ENCODE data around the gene NRF1. TPM values are rescaled to one million over a fixed set of nuclear protein-coding genes. Genes with fewer than 3 reads are reported as not detected.

Gene NRF1
- total RNA-seq, 1 experiment from 2014 or later = 13.6 TPM

GRCh38 chr7:129748356-129749109, 137.0 kb downstream of the NRF1 start:
- intact Hi-C loops (cut with micrococcal nuclease) = loop anchor here (10.0 kb wide), 1 partner anchor 76 kb away; no protein-coding TSS in a partner anchor
- Histone ChIP-seq H3K79me2 (ENCODE audit: low read length) (no peaks in the 10 kb centered on the region), H3K4me1 (ENCODE audit: insufficient read depth, low read length) (no peaks in the 10 kb centered on the region), H3F3A (ENCODE audit: low read length, unreplicated experiment) (no peaks in the 10 kb centered on the region), H3K9ac (ENCODE audit: low read length) (no peak overlapping the region), H4K20me1 (ENCODE audit: low read length) (no peaks in the 10 kb centered on the region), H3K9me3 (ENCODE audit: low read length) (no peaks in the 10 kb centered on the region), H3K4me3 (ENCODE audit: low read length) (no peak overlapping the region), H3K4me2 (ENCODE audit: low read length) (no peak overlapping the region), H2AFZ (ENCODE audit: low read length) (no peak overlapping the region), H3K27me3 (ENCODE audit: low read length) (no peaks in the 10 kb centered on the region), H3K27ac (ENCODE audit: low read length) (no peak overlapping the region), H3K36me3 (ENCODE audit: low read depth, low read length) (no peaks in the 10 kb centered on the region; the same call in 1 of the 2 replicates), H3K9me2 (replicated peaks; ENCODE audit: low read length) (no peaks in the 10 kb centered on the region)
- DNase-seq (no peak), ATAC-seq (no peak)
- CTCF ChIA-PET = no interaction called here
- BruUV-seq (replicated peaks) = no TSS peak
- POLR2A ChIA-PET (ENCODE audit: unreplicated experiment) = no interaction called here
- no peak for TF ChIP-seq EZH2phosphoT487 (IDR thresholded peaks at IDR 0.05; ENCODE audit: borderline replicate concordance, low read length)
- no peak for TF ChIP-seq CTCF (conservative IDR thresholded peaks at IDR 0.05; ENCODE audit: low read depth, low read length)
- TF ChIP-seq EZH2 (IDR thresholded peaks at IDR 0.05; ENCODE audit: low read length, unreplicated experiment) = no peak

- H3K4me3 ChIP-seq (ENCODE audit: low read length) = no peak overlapping the region
- BruUV-seq (replicated peaks) = no TSS peak
- no peaks in the 10 kb centered on the region for H3K4me1 ChIP-seq (ENCODE audit: insufficient read depth, low read length)
- H3K27ac ChIP-seq (ENCODE audit: low read length) = no peak overlapping the region
- H4K20me1 ChIP-seq (ENCODE audit: low read length) = no peaks in the 10 kb centered on the region
- intact Hi-C loops (cut with micrococcal nuclease) = no loop called here
- H3K27me3 ChIP-seq (ENCODE audit: low read length) = no peaks in the 10 kb centered on the region
- ATAC-seq = no peak
- no peak overlapping the region for H3K9ac ChIP-seq (ENCODE audit: low read length)
- no peaks in the 10 kb centered on the region for H3F3A ChIP-seq (ENCODE audit: low read length, unreplicated experiment)
- H3K79me2 ChIP-seq (ENCODE audit: low read length) = no peaks in the 10 kb centered on the region
- TF ChIP-seq EZH2 (IDR thresholded peaks at IDR 0.05; ENCODE audit: low read length, unreplicated experiment) (no peak), EZH2phosphoT487 (IDR thresholded peaks at IDR 0.05; ENCODE audit: borderline replicate concordance, low read length) (no peak), CTCF (conservative IDR thresholded peaks at IDR 0.05; ENCODE audit: low read depth, low read length) (no peak)
- H3K36me3 ChIP-seq (ENCODE audit: low read depth, low read length) = no peaks in the 10 kb centered on the region; the same call in 1 of the 2 replicates
- ChIA-PET CTCF (no interaction called here), POLR2A (ENCODE audit: unreplicated experiment) (interaction anchor here (0.5 kb wide), 1 partner anchor 670 kb away, joined by 5 read pairs; no protein-coding TSS in a partner anchor)
- no peaks in the 10 kb centered on the region for H3K9me3 ChIP-seq (ENCODE audit: low read length)
- no peaks in the 10 kb centered on the region for H3K9me2 ChIP-seq (replicated peaks; ENCODE audit: low read length)
- no peak overlapping the region for H3K4me2 ChIP-seq (ENCODE audit: low read length)
- H2AFZ ChIP-seq (ENCODE audit: low read length) = no peak overlapping the region
- DNase-seq = no peak
These were observed 138.6 kb downstream of the NRF1 start for GRCh38 chr7:129750091-129750490.

GRCh38 chr7:129750501-129750900, 139.0 kb downstream of the NRF1 start:
- no peaks in the 10 kb centered on the region for H4K20me1 ChIP-seq (ENCODE audit: low read length)
- intact Hi-C loops (cut with micrococcal nuclease) = no loop called here
- no TSS peak for BruUV-seq (replicated peaks)
- H3K9ac ChIP-seq (ENCODE audit: low read length) = no peak overlapping the region
- CTCF ChIA-PET = no interaction called here
- no peaks in the 10 kb centered on the region for H3K9me2 ChIP-seq (replicated peaks; ENCODE audit: low read length)
- no peaks in the 10 kb centered on the region for H3F3A ChIP-seq (ENCODE audit: low read length, unreplicated experiment)
- no peak overlapping the region for H3K27ac ChIP-seq (ENCODE audit: low read length)
- TF ChIP-seq EZH2phosphoT487 (IDR thresholded peaks at IDR 0.05; ENCODE audit: borderline replicate concordance, low read length) (no peak), CTCF (conservative IDR thresholded peaks at IDR 0.05; ENCODE audit: low read depth, low read length) (no peak), EZH2 (IDR thresholded peaks at IDR 0.05; ENCODE audit: low read length, unreplicated experiment) (no peak)
- H3K36me3 ChIP-seq (ENCODE audit: low read depth, low read length) = no peaks in the 10 kb centered on the region; the same call in 1 of the 2 replicates
- ATAC-seq (no peak), DNase-seq (no peak)
- POLR2A ChIA-PET (ENCODE audit: unreplicated experiment) = interaction anchor here (0.5 kb wide), 1 partner anchor 671 kb away, joined by 5 read pairs; no protein-coding TSS in a partner anchor
- no peaks in the 10 kb centered on the region for H3K9me3 ChIP-seq (ENCODE audit: low read length)
- no peaks in the 10 kb centered on the region for H3K79me2 ChIP-seq (ENCODE audit: low read length)
- no peak overlapping the region for H2AFZ ChIP-seq (ENCODE audit: low read length)
- H3K4me2 ChIP-seq (ENCODE audit: low read length) = no peak overlapping the region
- no peaks in the 10 kb centered on the region for H3K4me1 ChIP-seq (ENCODE audit: insufficient read depth, low read length)
- no peak overlapping the region for H3K4me3 ChIP-seq (ENCODE audit: low read length)
- H3K27me3 ChIP-seq (ENCODE audit: low read length) = no peaks in the 10 kb centered on the region
